AG09309 (cell line): ENCODE data around the gene PTPRN2.

Experiments
- DNase-seq: peaks from one replicate; pipeline ENCODE4 v3.0.0-alpha.2; 2010; ENCODE audit warnings: low read depth
- H3K4me3 ChIP-seq: 2 replicates; pipeline ENCODE4 v1.5.1; 2011; ENCODE audit warnings: mild to moderate bottlenecking, low read depth, low read length, moderate library complexity; ENCODE audit not compliant: control insufficient read depth
- CTCF ChIP-seq: IDR thresholded peaks from 2 replicates; pipeline ENCODE4 v1.5.1; 2011; ENCODE audit warnings: mild to moderate bottlenecking, low read depth, low read length, inconsistent platforms; ENCODE audit not compliant: insufficient read depth, control insufficient read depth; ENCODE audit errors: missing control alignments

The PTPRN2 gene

GRCh38 chr7:157607218-157607617 lies 980.4 kb downstream of the PTPRN2 start:
- DNase-seq, result no peak
- no peak overlapping the region for H3K4me3 ChIP-seq
- TF ChIP-seq CTCF, result no peak

GRCh38 chr7:157606140-157606539 lies 981.5 kb downstream of the PTPRN2 start:
- TF ChIP-seq CTCF, result no peak
- DNase-seq, result no peak
- H3K4me3 ChIP-seq, result no peak overlapping the region

- no peak for TF ChIP-seq CTCF
- no peak overlapping the region for H3K4me3 ChIP-seq
- no peak for DNase-seq
Observed at GRCh38 chr7:157605638-157606037, 982.0 kb downstream of the PTPRN2 start.

- DNase-seq, result no peak
- TF ChIP-seq CTCF, result no peak
Observed at GRCh38 chr7:157604661-157605381, 982.8 kb downstream of the PTPRN2 start.

GRCh38 chr7:157603716-157604115 lies 983.9 kb downstream of the PTPRN2 start:
- TF ChIP-seq CTCF, result no peak

More at GRCh38 chr7:157604661-157605381, 982.8 kb downstream of the PTPRN2 start:
- no peak overlapping the region for H3K4me3 ChIP-seq

GRCh38 chr7:157603005-157603404 lies 984.6 kb downstream of the PTPRN2 start:
- DNase-seq, result no peak
- H3K4me3 ChIP-seq, result no peak overlapping the region
- no peak for TF ChIP-seq CTCF

More at GRCh38 chr7:157603716-157604115, 983.9 kb downstream of the PTPRN2 start:
- H3K4me3 ChIP-seq, result no peak overlapping the region
- DNase-seq, result no peak

- no peak for TF ChIP-seq CTCF
- no peak overlapping the region for H3K4me3 ChIP-seq
- no peak for DNase-seq
Observed at GRCh38 chr7:157602581-157602980, 985.0 kb downstream of the PTPRN2 start.
